K562 (cell line): Measurements from ENCODE around the gene MSH3.
"Not testable (repeated sequence)": the region's sequence is repeated elsewhere in the genome, so short reads cannot be mapped to it uniquely, and the experiment has no call there.

Experiments
- CREB1 ChIP-seq, 2 experiments: sonication (generic) in 1 of 2; formaldehyde crosslinking in 1 of 2; IDR thresholded peaks; 2 replicates each; pipeline versions ENCODE4 v1.6.1 to v1.8.0; 2012 to 2022; ENCODE audit warnings: inconsistent platforms in 1 of 2, mild to moderate bottlenecking in 1 of 2, missing genetic modification reagents in 1 of 2, moderate library complexity in 1 of 2
- CREM ChIP-seq: IDR thresholded peaks from 2 replicates; pipeline ENCODE4 v1.6.1; 2014; ENCODE audit warnings: antibody characterized with exemption, low read depth
- CTCF ChIP-seq, 3 experiments: IDR thresholded peaks in 2 of 3; conservative IDR thresholded peaks in 1 of 3; 2 replicates each; pipeline ENCODE4 v1.5.1; 2011 to 2012; ENCODE audit warnings: low read length in 3 of 3, mild to moderate bottlenecking in 3 of 3, control low read depth in 2 of 3, improper control_type of control experiment in 1 of 3, inconsistent platforms in 1 of 3, low read depth in 1 of 3, mixed read lengths in 1 of 3, moderate library complexity in 1 of 3; ENCODE audit not compliant: insufficient read depth in 2 of 3
- ELK1 ChIP-seq: sonication (generic); formaldehyde crosslinking; IDR thresholded peaks from 2 replicates; pipeline ENCODE4 v1.8.1; 2022; ENCODE audit warnings: missing genetic modification reagents
- EP300 ChIP-seq: IDR thresholded peaks from 2 replicates; pipeline ENCODE4 v1.6.1; 2012; ENCODE audit warnings: low read length, improper control_type of control experiment
- JUND ChIP-seq, 2 experiments: IDR thresholded peaks; 2 replicates in 1 of 2; 3 replicates in 1 of 2; pipeline ENCODE4 v1.6.1; 2011; ENCODE audit warnings: borderline replicate concordance in 2 of 2, low read depth in 2 of 2, low read length in 2 of 2, improper control_type of control experiment in 1 of 2, missing biosample characterization in 1 of 2, missing genetic modification characterization in 1 of 2, missing genetic modification reagents in 1 of 2
- NFIX ChIP-seq: fragments of 250-450 bp; sonication (Bioruptor Pico); IDR thresholded peaks from 2 replicates; pipeline ENCODE4 v1.4.0; 2020; ENCODE audit warnings: low read depth, mild to moderate bottlenecking, moderate library complexity
- NR3C1 ChIP-seq: sonication (generic); formaldehyde crosslinking; IDR thresholded peaks from 2 replicates; pipeline ENCODE4 v1.8.1; 2022; ENCODE audit warnings: missing genetic modification reagents
- POLR2AphosphoS2 ChIP-seq: IDR thresholded peaks from 2 replicates; pipeline ENCODE4 v1.6.1; 2012; ENCODE audit warnings: low read length, improper control_type of control experiment
- SNRNP70 ChIP-seq: fragments of 200-400 bp; formaldehyde crosslinking; optimal IDR thresholded peaks from 2 replicates; pipeline ENCODE3; 2017; ENCODE audit warnings: low read depth, low read length
- XRCC4 ChIP-seq: IDR thresholded peaks from one replicate; pipeline ENCODE4 v1.6.1; 2011; ENCODE audit not compliant: insufficient read depth, insufficient read length; ENCODE audit errors: extremely low read depth
- ZBTB34 ChIP-seq: fragments of 250-450 bp; sonication (Bioruptor Pico); IDR thresholded peaks from 2 replicates; pipeline ENCODE4 v1.8.0; 2021; ENCODE audit warnings: mild to moderate bottlenecking, moderate library complexity
- ZBTB49 ChIP-seq: sonication (generic); formaldehyde crosslinking; IDR thresholded peaks from 2 replicates; pipeline ENCODE4 v1.8.0; 2022; ENCODE audit warnings: missing genetic modification reagents, mild to moderate bottlenecking, borderline replicate concordance
- ZEB2 ChIP-seq: fragments of 450-650 bp; IDR thresholded peaks from 2 replicates; pipeline ENCODE4 v1.6.1; 2016

- not testable (repeated sequence) for TF ChIP-seq CREB1 (IDR thresholded peaks at IDR 0.05); CREB1 (CRISPR knock-in tag; IDR thresholded peaks at IDR 0.05); CREM; CTCF (IDR thresholded peaks at IDR 0.05 in 2 of 3, conservative IDR thresholded peaks at IDR 0.05 in 1 of 3; ENCODE audit: insufficient read depth in 2 of 3, low read depth in 1 of 3, low read length in 3 of 3); EP300; POLR2AphosphoS2; NR3C1 (CRISPR knock-in tag); ZEB2; XRCC4; ELK1 (CRISPR knock-in tag); JUND (IDR thresholded peaks at IDR 0.05; ENCODE audit: borderline replicate concordance, low read depth, low read length); JUND (tag; IDR thresholded peaks at IDR 0.05; ENCODE audit: borderline replicate concordance, low read depth, low read length); ZBTB49 (CRISPR knock-in tag); SNRNP70; ZBTB34 (CRISPR knock-in tag); NFIX (CRISPR knock-in tag)
Observed at GRCh38 chr5:80740488-80740887, 86.0 kb downstream of the MSH3 start.
